Stimulated activated CD8-positive, alpha-beta memory T cell treated with anti-CD3 and anti-CD28 coated beads, Interleukin-2, amount 100 ng/mL, for 1 hour (primary cell): ENCODE measurements around the gene KAT8.
"Not testable (repeated sequence)": the region's sequence is repeated elsewhere in the genome, so short reads cannot be mapped to it uniquely, and the experiment has no call there.

Experiments
- DNase-seq, 2 donors: peaks; one replicate each; pipeline ENCODE4 v3.0.0-alpha.2; 2020; ENCODE audit warnings: low read depth in 2 of 2

Gene KAT8

GRCh38 chr16:31131841-31132271 is 14.4 kb downstream of the KAT8 start:
- no peak for DNase-seq

- no peak for DNase-seq
These were observed 15.0 kb downstream of the KAT8 start for GRCh38 chr16:31132303-31132979.

GRCh38 chr16:31133046-31133501 is 15.6 kb downstream of the KAT8 start:
- DNase-seq = no peak

GRCh38 chr16:31134091-31134571 is 16.7 kb downstream of the KAT8 start:
- DNase-seq = no peak

GRCh38 chr16:31134625-31135534 is 17.4 kb downstream of the KAT8 start:
- DNase-seq = no peak

GRCh38 chr16:31135535-31136286 is 18.2 kb downstream of the KAT8 start, which contains the start of gene PRSS8:
Gene PRSS8, minus strand, starts transcription at chr16:31135727. Its CDS starts 229 bp downstream, at chr16:31135498.
- no peak for DNase-seq

- DNase-seq = no peak
These were observed 18.8 kb downstream of the KAT8 start for GRCh38 chr16:31136287-31136662.

- not testable (repeated sequence) for DNase-seq
These were observed 19.5 kb downstream of the KAT8 start for GRCh38 chr16:31136822-31137499.

- no peak for DNase-seq
These were observed 21.4 kb downstream of the KAT8 start for GRCh38 chr16:31138621-31139578.

- DNase-seq = not testable (repeated sequence)
These were observed 23.6 kb downstream of the KAT8 start for GRCh38 chr16:31141071-31141469.

- DNase-seq = no peak
These were observed 24.1 kb downstream of the KAT8 start for GRCh38 chr16:31141489-31142108.

- peak; percentile 89 to 93 for DNase-seq
These were observed 24.9 kb downstream of the KAT8 start for GRCh38 chr16:31142109-31143010.

GRCh38 chr16:31143011-31143693 is 25.7 kb downstream of the KAT8 start:
- no peak for DNase-seq

GRCh38 chr16:31143694-31144148 is 26.3 kb downstream of the KAT8 start:
- no peak for DNase-seq

GRCh38 chr16:31144418-31144817 is 27.0 kb downstream of the KAT8 start:
- not testable (repeated sequence) for DNase-seq

GRCh38 chr16:31145398-31145990 is 28.0 kb downstream of the KAT8 start:
- no peak for DNase-seq

GRCh38 chr16:31147574-31147973 is 30.1 kb downstream of the KAT8 start:
- DNase-seq = no peak
